HEK293T (cell line): ENCODE data around the gene PACC1.
A peak's percentile ranks its signal among the peaks of the same experiment; 100 is the strongest.

Source experiments
- CTCF ChIA-PET: fragments of 350-600 bp; formaldehyde crosslinking; extraction: SDS; loops from one replicate; lab custom pipeline; 2021; ENCODE audit warnings: antibody characterized with exemption, inconsistent platforms; lab: Yijun Ruan, JAX
- POLR2A ChIA-PET: fragments of 350-600 bp; formaldehyde crosslinking; extraction: SDS; loops from one replicate; lab custom pipeline; 2020; ENCODE audit warnings: antibody characterized with exemption, inconsistent platforms; lab: Yijun Ruan, JAX
- DNase-seq: peaks from one replicate; pipeline ENCODE4 v3.0.0; 2012; ENCODE audit warnings: mixed read lengths; ENCODE audit errors: extremely low spot score
- ARNT ChIP-seq: fragments of 450-650 bp; IDR thresholded peaks from 2 replicates; pipeline ENCODE4 v1.6.1; 2017; ENCODE audit warnings: mild to moderate bottlenecking
- BHLHE40 ChIP-seq: fragments of 450-650 bp; IDR thresholded peaks from 2 replicates; pipeline ENCODE4 v1.6.1; 2016; ENCODE audit warnings: mild to moderate bottlenecking, moderate library complexity, borderline replicate concordance
- CTBP1 ChIP-seq: fragments of 450-650 bp; IDR thresholded peaks from 2 replicates; pipeline ENCODE4 v1.6.1; 2016; ENCODE audit warnings: borderline replicate concordance
- ELF4 ChIP-seq: fragments of 450-650 bp; IDR thresholded peaks from 2 replicates; pipeline ENCODE4 v1.6.1; 2017; ENCODE audit warnings: antibody characterized with exemption
- FOXA1 ChIP-seq: fragments of 450-650 bp; IDR thresholded peaks from 2 replicates; pipeline ENCODE4 v1.6.1; 2016; ENCODE audit warnings: mild to moderate bottlenecking
- FOXK2 ChIP-seq: fragments of 450-650 bp; IDR thresholded peaks from 2 replicates; pipeline ENCODE4 v1.6.1; 2016; ENCODE audit warnings: mild to moderate bottlenecking
- FOXM1 ChIP-seq: fragments of 450-650 bp; IDR thresholded peaks from 2 replicates; pipeline ENCODE4 v1.6.1; 2017; ENCODE audit warnings: mild to moderate bottlenecking, borderline replicate concordance
- HDGF ChIP-seq: fragments of 450-650 bp; IDR thresholded peaks from 2 replicates; pipeline ENCODE4 v1.6.1; 2017; ENCODE audit warnings: antibody characterized with exemption, borderline replicate concordance
- L3MBTL2 ChIP-seq: fragments of 450-650 bp; conservative IDR thresholded peaks from 2 replicates; pipeline ENCODE4 v1.6.1; 2016; ENCODE audit warnings: mild to moderate bottlenecking
- LEF1 ChIP-seq: fragments of 450-650 bp; IDR thresholded peaks from 2 replicates; pipeline ENCODE4 v1.6.1; 2017; ENCODE audit warnings: mild to moderate bottlenecking, borderline replicate concordance
- NFRKB ChIP-seq: fragments of 450-650 bp; IDR thresholded peaks from 2 replicates; pipeline ENCODE4 v1.6.1; 2016; ENCODE audit warnings: mild to moderate bottlenecking, moderate library complexity
- PKNOX1 ChIP-seq: fragments of 450-650 bp; IDR thresholded peaks from 2 replicates; pipeline ENCODE4 v1.6.1; 2016
- SP1 ChIP-seq: fragments of 450-650 bp; IDR thresholded peaks from 2 replicates; pipeline ENCODE4 v1.6.1; 2017
- SUZ12 ChIP-seq: fragments of 450-650 bp; IDR thresholded peaks from 2 replicates; pipeline ENCODE4 v1.6.1; 2016; ENCODE audit warnings: mild to moderate bottlenecking
- TARDBP ChIP-seq: fragments of 450-650 bp; IDR thresholded peaks from 2 replicates; pipeline ENCODE4 v1.6.1; 2016
- ZNF384 ChIP-seq: fragments of 450-650 bp; IDR thresholded peaks from 2 replicates; pipeline ENCODE4 v1.6.1; 2016

Gene PACC1

GRCh38 chr1:212446333-212446732 lies 31.6 kb upstream of the PACC1 start:
- ChIA-PET POLR2A (no interaction called here), CTCF (no interaction called here)
- TF ChIP-seq NFRKB: no peak
- TF ChIP-seq FOXK2: no peak
- no peak for TF ChIP-seq ARNT
- no peak for TF ChIP-seq SP1
- no peak for TF ChIP-seq CTBP1
- no peak for TF ChIP-seq LEF1
- no peak for TF ChIP-seq PKNOX1
- TF ChIP-seq SUZ12: no peak
- no peak for TF ChIP-seq TARDBP
- no peak for TF ChIP-seq ELF4
- TF ChIP-seq HDGF: no peak
- TF ChIP-seq ZNF384: no peak
- TF ChIP-seq BHLHE40: no peak
- TF ChIP-seq FOXM1: no peak
- TF ChIP-seq L3MBTL2: no peak
- TF ChIP-seq FOXA1: no peak
- DNase-seq: no peak

GRCh38 chr1:212442408-212442807 lies 27.7 kb upstream of the PACC1 start:
- DNase-seq: no peak
- ChIA-PET POLR2A (no interaction called here), CTCF (interaction anchor here (1.8 kb wide), 1 partner anchor 13 kb away, joined by 9 read pairs; no protein-coding TSS in a partner anchor)
- TF ChIP-seq ZNF384: no peak
- no peak for TF ChIP-seq LEF1
- no peak for TF ChIP-seq SP1
- no peak for TF ChIP-seq NFRKB
- TF ChIP-seq FOXK2: no peak
- TF ChIP-seq HDGF: no peak
- TF ChIP-seq FOXA1: no peak
- TF ChIP-seq SUZ12: no peak
- TF ChIP-seq TARDBP: no peak
- no peak for TF ChIP-seq L3MBTL2
- no peak for TF ChIP-seq PKNOX1
- no peak for TF ChIP-seq FOXM1
- no peak for TF ChIP-seq CTBP1
- no peak for TF ChIP-seq BHLHE40
- TF ChIP-seq ARNT: no peak
- TF ChIP-seq ELF4: no peak

GRCh38 chr1:212440419-212440818 lies 25.7 kb upstream of the PACC1 start:
- peak; percentile 36 for DNase-seq
- POLR2A ChIA-PET: no interaction called here
- 0 out of 2 replicates have a peak, but pooled peaks have one; percentile 26 for TF ChIP-seq PKNOX1
- TF ChIP-seq SP1: no peak
- TF ChIP-seq HDGF: no peak
- TF ChIP-seq LEF1: no peak
- CTCF ChIA-PET: interaction anchor here (1.0 kb wide), 1 partner anchor 72 kb away, joined by 3 read pairs; no protein-coding TSS in a partner anchor

GRCh38 chr1:212438831-212439237 lies 24.1 kb upstream of the PACC1 start:
- CTCF ChIA-PET: interaction anchor here (0.6 kb wide), 1 partner anchor 56 kb away, joined by 4 read pairs; no protein-coding TSS in a partner anchor
- TF ChIP-seq ARNT: no peak
- TF ChIP-seq PKNOX1: no peak
- no peak for TF ChIP-seq HDGF
- no peak for TF ChIP-seq ZNF384
- TF ChIP-seq L3MBTL2: no peak
- no peak for TF ChIP-seq TARDBP
- TF ChIP-seq LEF1: no peak
- TF ChIP-seq CTBP1: no peak
- POLR2A ChIA-PET: no interaction called here
- DNase-seq: no peak

- CTCF ChIA-PET: interaction anchor here (1.1 to 1.3 kb wide), 3 partner anchors 19 to 757 kb away, joined by 3 to 6 read pairs (median 4); no protein-coding TSS in a partner anchor
- no peak for TF ChIP-seq ARNT
- no peak for TF ChIP-seq NFRKB
- TF ChIP-seq ZNF384: no peak
- TF ChIP-seq L3MBTL2: no peak
- TF ChIP-seq LEF1: no peak
- TF ChIP-seq SP1: no peak
- no peak for TF ChIP-seq FOXA1
- TF ChIP-seq BHLHE40: no peak
- TF ChIP-seq HDGF: no peak
- POLR2A ChIA-PET: interaction anchor here (1.3 kb wide), 1 partner anchor 402 kb away, joined by 4 read pairs; the partner anchor contains the start of genes DTL and INTS7
- DNase-seq: no peak
Observed at GRCh38 chr1:212437179-212437798, 22.6 kb upstream of the PACC1 start.

GRCh38 chr1:212434992-212435391 lies 20.3 kb upstream of the PACC1 start:
- CTCF ChIA-PET: interaction anchor here (1.3 kb wide), 1 partner anchor 21 kb away, joined by 3 read pairs; no protein-coding TSS in a partner anchor
- POLR2A ChIA-PET: no interaction called here
- TF ChIP-seq HDGF: no peak
- TF ChIP-seq LEF1: no peak
- TF ChIP-seq L3MBTL2: no peak
- no peak for TF ChIP-seq PKNOX1
- no peak for TF ChIP-seq SP1
- TF ChIP-seq ELF4: no peak
- TF ChIP-seq FOXM1: no peak
- TF ChIP-seq TARDBP: no peak
- TF ChIP-seq NFRKB: no peak
- no peak for TF ChIP-seq CTBP1
- no peak for TF ChIP-seq SUZ12
- no peak for TF ChIP-seq ARNT
- no peak for TF ChIP-seq FOXA1
- TF ChIP-seq ZNF384: no peak
- TF ChIP-seq FOXK2: no peak
- TF ChIP-seq BHLHE40: no peak
- DNase-seq: no peak
